RWPE2 (cell line): ENCODE results near the gene SLC22A17.

Source experiments
- ATAC-seq: fragments of 200-7000 bp; cut with Tn5 transposase; 3 replicates; pipeline ENCODE4 v1.9.1; 2021; ENCODE audit warnings: low read depth
- DNase-seq: peaks from one replicate; pipeline ENCODE4 v3.0.0-alpha.2; 2020; ENCODE audit warnings: low spot score
- H3K27ac ChIP-seq: fragments of 450-650 bp; 2 replicates; pipeline ENCODE4 v1.5.1; 2017; ENCODE audit warnings: mild to moderate bottlenecking; ENCODE audit not compliant: poor library complexity, severe bottlenecking
- H3K27me3 ChIP-seq: fragments of 250-450 bp; sonication (Bioruptor Pico); 2 replicates; pipeline ENCODE4 v1.5.1; 2021; ENCODE audit warnings: mild to moderate bottlenecking, moderate library complexity; ENCODE audit not compliant: insufficient read depth, poor library complexity, severe bottlenecking
- H3K36me3 ChIP-seq: fragments of 250-450 bp; sonication (Bioruptor Pico); 2 replicates; pipeline ENCODE4 v1.5.1; 2020; ENCODE audit warnings: low read depth, mild to moderate bottlenecking, moderate library complexity
- H3K4me1 ChIP-seq: fragments of 250-450 bp; sonication (Bioruptor Pico); 2 replicates; pipeline ENCODE4 v1.5.1; 2021; ENCODE audit warnings: mild to moderate bottlenecking, moderate library complexity; ENCODE audit not compliant: insufficient read depth, poor library complexity, severe bottlenecking
- H3K4me3 ChIP-seq: fragments of 250-450 bp; sonication (Bioruptor Pico); 2 replicates; pipeline ENCODE4 v1.5.1; 2021; ENCODE audit warnings: mild to moderate bottlenecking, moderate library complexity; ENCODE audit not compliant: severe bottlenecking
- H3K9me3 ChIP-seq: fragments of 250-450 bp; sonication (Bioruptor Pico); 2 replicates; pipeline ENCODE4 v1.5.1; 2021; ENCODE audit warnings: mild to moderate bottlenecking, moderate library complexity; ENCODE audit not compliant: severe bottlenecking
- TF ChIP-seq, protein P1 (sequence below): fragments of 450-650 bp; IDR thresholded peaks from one replicate; pipeline ENCODE4 v1.5.1; 2017; ENCODE audit warnings: mild to moderate bottlenecking, moderate library complexity; ENCODE audit not compliant: poor library complexity, severe bottlenecking

SLC22A17 gene

DNA sequence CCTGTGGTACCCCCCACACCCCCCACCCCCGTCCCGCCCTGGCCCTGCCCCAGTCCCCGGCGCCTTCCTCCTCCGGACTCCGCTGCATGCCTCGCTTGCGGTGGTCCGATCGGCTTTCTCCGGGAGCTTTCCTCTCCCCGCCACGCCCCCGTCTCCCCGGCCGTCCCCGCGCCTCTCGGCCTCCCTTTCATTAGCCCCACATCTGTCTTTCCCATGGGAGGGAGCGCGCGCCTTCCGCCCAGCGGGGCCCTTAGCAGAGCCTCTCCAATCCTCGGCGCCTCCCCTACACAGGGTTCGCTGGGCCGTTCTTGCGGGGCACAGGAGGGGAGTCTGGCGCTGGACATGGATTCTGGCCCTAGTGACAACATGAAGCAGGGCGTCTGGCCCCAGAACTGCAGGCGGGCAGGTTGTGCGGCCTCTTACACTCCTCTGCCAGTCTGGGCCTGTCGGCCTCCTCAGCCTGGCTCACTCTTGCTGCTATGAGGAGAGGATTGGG, 13.8 kb upstream of the SLC22A17 start:
- H3K9me3 ChIP-seq = no peaks in the 10 kb centered on the region
- H3K4me3 ChIP-seq = peak overlapping the region; percentile 45
- no peaks in the 10 kb centered on the region for H3K27me3 ChIP-seq
- DNase-seq = peak; percentile 83
- peak overlapping the region; percentile 54 for H3K27ac ChIP-seq
- H3K4me1 ChIP-seq = peaks cover 6% of the 10 kb centered on the region
- H3K36me3 ChIP-seq = no peaks in the 10 kb centered on the region; the same call in 1 of the 2 replicates
- TF ChIP-seq, protein P1, sequence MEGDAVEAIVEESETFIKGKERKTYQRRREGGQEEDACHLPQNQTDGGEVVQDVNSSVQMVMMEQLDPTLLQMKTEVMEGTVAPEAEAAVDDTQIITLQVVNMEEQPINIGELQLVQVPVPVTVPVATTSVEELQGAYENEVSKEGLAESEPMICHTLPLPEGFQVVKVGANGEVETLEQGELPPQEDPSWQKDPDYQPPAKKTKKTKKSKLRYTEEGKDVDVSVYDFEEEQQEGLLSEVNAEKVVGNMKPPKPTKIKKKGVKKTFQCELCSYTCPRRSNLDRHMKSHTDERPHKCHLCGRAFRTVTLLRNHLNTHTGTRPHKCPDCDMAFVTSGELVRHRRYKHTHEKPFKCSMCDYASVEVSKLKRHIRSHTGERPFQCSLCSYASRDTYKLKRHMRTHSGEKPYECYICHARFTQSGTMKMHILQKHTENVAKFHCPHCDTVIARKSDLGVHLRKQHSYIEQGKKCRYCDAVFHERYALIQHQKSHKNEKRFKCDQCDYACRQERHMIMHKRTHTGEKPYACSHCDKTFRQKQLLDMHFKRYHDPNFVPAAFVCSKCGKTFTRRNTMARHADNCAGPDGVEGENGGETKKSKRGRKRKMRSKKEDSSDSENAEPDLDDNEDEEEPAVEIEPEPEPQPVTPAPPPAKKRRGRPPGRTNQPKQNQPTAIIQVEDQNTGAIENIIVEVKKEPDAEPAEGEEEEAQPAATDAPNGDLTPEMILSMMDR = no peak
- peak; percentile 70 for ATAC-seq

DNA sequence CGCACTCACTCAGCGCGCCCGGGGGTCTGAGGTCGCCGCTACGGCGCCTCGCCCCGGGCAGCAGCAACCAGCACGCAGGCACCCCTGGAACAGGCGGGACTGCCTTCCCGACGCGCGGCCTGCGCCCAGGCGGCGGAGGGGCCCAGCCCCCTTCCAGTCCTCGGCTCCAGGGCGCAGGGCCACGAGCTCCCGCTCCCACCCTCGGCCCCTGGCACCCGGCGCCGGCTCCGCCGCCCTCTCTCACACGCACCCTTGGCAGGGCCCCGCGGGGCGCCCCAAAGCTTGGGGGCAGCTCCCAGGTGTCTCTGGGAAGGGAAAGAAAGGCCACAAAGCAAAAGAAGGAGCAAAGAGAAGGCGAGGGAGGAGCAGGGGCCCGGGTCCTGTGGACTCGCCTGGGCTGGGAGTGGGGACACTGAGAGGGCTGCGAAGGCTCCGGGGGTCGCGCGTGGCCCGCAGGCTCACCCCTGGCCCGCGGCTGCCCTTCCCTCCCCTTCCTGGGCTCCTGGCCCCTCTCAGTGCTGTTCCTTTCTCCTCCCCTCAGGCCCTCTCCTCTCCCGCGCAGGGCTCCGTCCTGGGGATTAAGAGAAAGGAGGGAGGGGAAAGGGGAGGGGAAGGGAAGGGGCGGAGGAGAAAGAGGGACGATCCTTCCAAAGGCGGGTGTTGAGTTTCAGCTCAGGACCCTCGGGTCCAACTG, 13.2 kb upstream of the SLC22A17 start:
- Histone ChIP-seq H3K9me3 (no peaks in the 10 kb centered on the region), H3K36me3 (no peaks in the 10 kb centered on the region; the same call in 1 of the 2 replicates), H3K4me1 (peaks cover 6% of the 10 kb centered on the region), H3K4me3 (peak overlapping the region; percentile 45), H3K27ac (peak overlapping the region; percentile 54), H3K27me3 (no peaks in the 10 kb centered on the region)
- ATAC-seq (peak; percentile 74), DNase-seq (no peak)
- TF ChIP-seq, protein P1 = no peak

DNA sequence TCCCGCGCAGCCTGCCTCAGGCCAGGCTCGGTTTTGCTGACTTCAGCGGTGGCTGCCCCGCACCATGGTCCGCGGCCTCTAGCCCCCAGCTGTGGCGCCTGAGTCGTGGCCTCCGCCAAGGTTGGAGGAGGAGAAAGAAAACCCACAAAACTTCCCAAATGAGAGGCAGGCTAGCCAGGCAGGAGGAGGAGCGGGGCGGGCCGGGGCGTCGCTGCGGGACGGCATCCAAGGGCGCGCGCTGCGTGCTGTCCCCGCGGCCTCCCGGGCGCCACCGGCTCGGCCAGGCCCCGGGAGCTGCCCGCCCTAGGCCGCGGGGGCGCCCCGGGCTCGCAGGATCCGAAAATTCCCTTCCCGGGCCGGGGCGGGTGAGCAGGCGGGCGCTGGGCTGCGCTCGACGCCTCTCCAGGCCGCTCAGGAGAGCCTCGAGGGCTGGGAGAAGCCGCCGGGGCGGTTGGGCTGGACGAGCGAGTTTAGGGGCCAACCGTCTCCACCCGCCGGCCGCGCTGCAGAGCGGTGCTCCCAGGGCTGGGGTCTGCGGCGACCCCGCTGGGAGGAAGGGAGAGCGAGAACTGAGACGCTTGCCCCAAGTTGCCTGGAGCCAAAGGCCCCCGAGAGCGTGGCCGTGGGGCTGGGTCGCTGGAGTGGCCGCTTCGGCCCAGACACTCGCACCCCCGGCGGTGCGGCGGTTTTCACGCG, 12.5 kb upstream of the SLC22A17 start, which contains the start of gene EFS:
EFS (minus strand) TSS at position 137 of the 696 bp plus-strand sequence. CDS start 147 bp downstream, outside the sequence.
- no peaks in the 10 kb centered on the region for H3K27me3 ChIP-seq
- H3K9me3 ChIP-seq = no peaks in the 10 kb centered on the region
- H3K4me1 ChIP-seq = peaks cover 6% of the 10 kb centered on the region
- DNase-seq = no peak
- H3K36me3 ChIP-seq = no peaks in the 10 kb centered on the region; the same call in 1 of the 2 replicates
- H3K4me3 ChIP-seq = peak within 1 kb of the TSS; percentile 45
- peak; percentile 7 for ATAC-seq
- peak within 1 kb of the TSS; percentile 54 for H3K27ac ChIP-seq
- TF ChIP-seq, protein P1 = no peak

DNA sequence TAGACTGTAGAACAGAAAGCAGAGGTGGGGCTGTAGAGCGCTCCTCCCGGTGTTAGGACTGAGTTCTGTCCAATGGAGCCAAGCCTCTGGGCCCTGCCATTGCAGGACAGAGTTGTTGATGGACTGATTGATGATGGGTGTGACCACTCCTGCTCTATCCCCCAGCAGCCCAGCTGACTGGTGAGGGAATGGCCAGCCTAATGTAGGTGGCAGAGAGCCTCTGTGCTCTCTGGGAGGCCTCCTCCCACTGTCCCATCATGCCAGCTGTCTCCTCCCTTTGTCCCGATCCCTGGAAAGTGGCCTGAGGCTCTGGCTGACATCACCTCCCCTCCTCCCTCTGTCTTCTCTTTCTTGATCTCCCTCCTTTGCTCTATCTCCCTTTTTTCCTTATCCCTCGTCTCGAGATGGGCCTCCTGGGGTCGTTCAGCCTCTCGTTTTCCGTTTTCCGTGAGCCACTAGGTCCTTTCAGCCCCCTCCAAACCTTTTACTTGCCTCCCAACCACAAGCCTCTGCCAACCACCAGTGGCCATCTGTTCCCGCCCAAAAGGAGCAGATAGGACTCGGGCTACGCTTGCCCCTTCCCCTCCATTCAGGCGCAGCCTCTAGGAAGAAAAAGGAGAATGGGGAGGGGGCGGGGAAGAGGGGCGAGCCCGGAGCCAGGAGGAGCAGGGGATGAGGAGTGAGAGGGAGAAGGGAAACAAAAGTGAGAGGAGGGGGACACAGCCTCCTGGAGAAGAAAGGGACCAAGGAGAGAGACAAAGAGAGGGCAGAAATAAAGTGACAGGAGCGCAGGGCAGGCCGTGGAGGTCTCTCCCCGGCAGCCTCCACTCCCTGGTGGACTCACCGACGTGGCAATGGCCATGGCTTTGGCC, 11.7 kb upstream of the SLC22A17 start:
- no peaks in the 10 kb centered on the region for H3K9me3 ChIP-seq
- DNase-seq (peak; percentile 57), ATAC-seq (no peak)
- peaks cover 6% of the 10 kb centered on the region for H3K4me1 ChIP-seq
- TF ChIP-seq, protein P1 = no peak
- H3K27me3 ChIP-seq = no peaks in the 10 kb centered on the region
- no peaks in the 10 kb centered on the region; the same call in 1 of the 2 replicates for H3K36me3 ChIP-seq
- peak overlapping the region; percentile 45 for H3K4me3 ChIP-seq
- no peak overlapping the region for H3K27ac ChIP-seq
